Lower leg skin (tissue), 3 donors: ENCODE measurements around the gene NAV2.

ENCODE experiments used
- POLR2A ChIP-seq, 2 donors: fragments of 450-650 bp; IDR thresholded peaks; one replicate each; pipeline ENCODE4 v1.6.1; 2016 to 2017; ENCODE audit warnings: antibody characterized with exemption in 2 of 2, mild to moderate bottlenecking in 1 of 2, moderate library complexity in 1 of 2
- TF ChIP-seq, protein P1 (sequence below), 3 donors: fragments of 450-650 bp; IDR thresholded peaks; one replicate each; pipeline ENCODE4 v1.5.1; 2016; ENCODE audit warnings: antibody characterized with exemption in 3 of 3, mild to moderate bottlenecking in 3 of 3, moderate library complexity in 2 of 3

DNA sequence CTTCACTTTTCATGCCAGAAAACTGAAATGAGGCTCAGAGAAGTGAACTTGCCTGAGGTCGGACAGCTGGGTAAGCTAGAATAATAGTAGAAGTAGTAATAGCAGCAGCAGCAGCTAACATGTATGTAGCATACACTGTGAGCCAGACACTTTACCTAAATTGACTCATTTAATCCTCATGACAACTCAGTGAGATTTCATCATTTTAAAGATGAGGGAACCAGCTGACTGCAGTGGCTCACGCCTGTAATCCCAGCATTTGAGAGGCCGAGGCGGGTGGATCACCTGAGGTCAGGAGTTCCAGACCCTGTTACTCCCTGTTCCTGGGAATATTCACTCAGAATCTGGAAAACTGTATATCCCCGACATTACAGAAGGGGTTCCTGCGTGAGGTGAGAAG lies 293.1 kb downstream of the NAV2 start:
- TF ChIP-seq, protein P1, sequence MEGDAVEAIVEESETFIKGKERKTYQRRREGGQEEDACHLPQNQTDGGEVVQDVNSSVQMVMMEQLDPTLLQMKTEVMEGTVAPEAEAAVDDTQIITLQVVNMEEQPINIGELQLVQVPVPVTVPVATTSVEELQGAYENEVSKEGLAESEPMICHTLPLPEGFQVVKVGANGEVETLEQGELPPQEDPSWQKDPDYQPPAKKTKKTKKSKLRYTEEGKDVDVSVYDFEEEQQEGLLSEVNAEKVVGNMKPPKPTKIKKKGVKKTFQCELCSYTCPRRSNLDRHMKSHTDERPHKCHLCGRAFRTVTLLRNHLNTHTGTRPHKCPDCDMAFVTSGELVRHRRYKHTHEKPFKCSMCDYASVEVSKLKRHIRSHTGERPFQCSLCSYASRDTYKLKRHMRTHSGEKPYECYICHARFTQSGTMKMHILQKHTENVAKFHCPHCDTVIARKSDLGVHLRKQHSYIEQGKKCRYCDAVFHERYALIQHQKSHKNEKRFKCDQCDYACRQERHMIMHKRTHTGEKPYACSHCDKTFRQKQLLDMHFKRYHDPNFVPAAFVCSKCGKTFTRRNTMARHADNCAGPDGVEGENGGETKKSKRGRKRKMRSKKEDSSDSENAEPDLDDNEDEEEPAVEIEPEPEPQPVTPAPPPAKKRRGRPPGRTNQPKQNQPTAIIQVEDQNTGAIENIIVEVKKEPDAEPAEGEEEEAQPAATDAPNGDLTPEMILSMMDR (IDR thresholded peaks at IDR 0.05) = no peak
- no peak for TF ChIP-seq POLR2A (IDR thresholded peaks at IDR 0.05)
